ENCODE data around the gene SERINC2.
"Not testable (repeated sequence)": the region's sequence is repeated elsewhere in the genome, so short reads cannot be mapped to it uniquely, and the experiment has no call there.

SERINC2 gene

GRCh38 chr1:31453384-31454079, 40.5 kb downstream of the SERINC2 start:
- no peak overlapping the region for H3K27ac ChIP-seq
- TF ChIP-seq CTCF (conservative IDR thresholded peaks at IDR 0.05; ENCODE audit: low read depth) = no peak
- CTCF ChIA-PET = interaction anchor here (1.1 kb wide), 1 partner anchor 97 kb away, joined by 3 read pairs; no protein-coding TSS in a partner anchor
- no peak for DNase-seq (ENCODE audit: low spot score)
- POLR2A ChIA-PET (ENCODE audit: low non-redundant PET) = no interaction called here

GRCh38 chr1:31458287-31458896, 45.4 kb downstream of the SERINC2 start:
- H3K27ac ChIP-seq = no peak overlapping the region
- no peak for DNase-seq (ENCODE audit: low spot score)
- CTCF ChIA-PET = no interaction called here
- POLR2A ChIA-PET (ENCODE audit: low non-redundant PET) = no interaction called here
- no peak for TF ChIP-seq CTCF (conservative IDR thresholded peaks at IDR 0.05; ENCODE audit: low read depth)

- no peak for TF ChIP-seq CTCF (conservative IDR thresholded peaks at IDR 0.05; ENCODE audit: low read depth)
- ChIA-PET CTCF (interaction anchor here (0.9 kb wide), 1 partner anchor 89 kb away, joined by 3 read pairs; no protein-coding TSS in a partner anchor), POLR2A (ENCODE audit: low non-redundant PET) (no interaction called here)
- no peak for DNase-seq (ENCODE audit: low spot score)
- H3K27ac ChIP-seq = no peak overlapping the region
Measured at GRCh38 chr1:31460027-31460426, 47.0 kb downstream of the SERINC2 start.

GRCh38 chr1:31467005-31467674, 54.1 kb downstream of the SERINC2 start:
- H3K27ac ChIP-seq = no peak overlapping the region
- no peak for TF ChIP-seq CTCF (conservative IDR thresholded peaks at IDR 0.05; ENCODE audit: low read depth)
- DNase-seq (ENCODE audit: low spot score) = no peak
- POLR2A ChIA-PET (ENCODE audit: low non-redundant PET) = interaction anchor here (0.7 kb wide), 1 partner anchor 199 kb away, joined by 3 read pairs; no protein-coding TSS in a partner anchor
- CTCF ChIA-PET = interaction anchor here (0.6 kb wide), 2 partner anchors 9 to 715 kb away, joined by 3 to 4 read pairs; no protein-coding TSS in a partner anchor

GRCh38 chr1:31470794-31471315, 57.8 kb downstream of the SERINC2 start:
- H3K27ac ChIP-seq = no peak overlapping the region
- POLR2A ChIA-PET (ENCODE audit: low non-redundant PET) = no interaction called here
- TF ChIP-seq CTCF (conservative IDR thresholded peaks at IDR 0.05; ENCODE audit: low read depth) = no peak
- DNase-seq (ENCODE audit: low spot score) = no peak
- CTCF ChIA-PET = no interaction called here

GRCh38 chr1:31471452-31472313, 58.7 kb downstream of the SERINC2 start:
- H3K27ac ChIP-seq; CTCF ChIA-PET; POLR2A ChIA-PET (ENCODE audit: low non-redundant PET): not testable (repeated sequence)
- DNase-seq (ENCODE audit: low spot score) = peak; percentile 9

- CTCF ChIA-PET; H3K27ac ChIP-seq; DNase-seq (ENCODE audit: low spot score); POLR2A ChIA-PET (ENCODE audit: low non-redundant PET): not testable (repeated sequence)
Measured at GRCh38 chr1:31472314-31472651, 59.3 kb downstream of the SERINC2 start.

- CTCF ChIA-PET; DNase-seq (ENCODE audit: low spot score); POLR2A ChIA-PET (ENCODE audit: low non-redundant PET); H3K27ac ChIP-seq: not testable (repeated sequence)
Measured at GRCh38 chr1:31472673-31473072, 59.7 kb downstream of the SERINC2 start.

- H3K27ac ChIP-seq; DNase-seq (ENCODE audit: low spot score); POLR2A ChIA-PET (ENCODE audit: low non-redundant PET); CTCF ChIA-PET: not testable (repeated sequence)
Measured at GRCh38 chr1:31473508-31473907, 60.5 kb downstream of the SERINC2 start.

- DNase-seq (ENCODE audit: low spot score); H3K27ac ChIP-seq; POLR2A ChIA-PET (ENCODE audit: low non-redundant PET); CTCF ChIA-PET: not testable (repeated sequence)
Measured at GRCh38 chr1:31474567-31474966, 61.6 kb downstream of the SERINC2 start.
